OCI-LY3 (cell line): ENCODE measurements around the gene SPATS2L.

ENCODE experiments used
- CTCF ChIP-seq: fragments of 200-600, 300-600 bp; sonication (generic); IDR thresholded peaks from 2 replicates; pipeline ENCODE4 v1.5.1; 2014; ENCODE audit warnings: antibody characterized with exemption, low read length, low read depth
- EZH2phosphoT487 ChIP-seq: fragments of 200-600 bp; shearing (Covaris generic); IDR thresholded peaks from 2 replicates; pipeline ENCODE4 v1.6.1; 2018; ENCODE audit warnings: antibody characterized with exemption, mixed run types, low read depth

- no peak for TF ChIP-seq CTCF
- TF ChIP-seq EZH2phosphoT487: no peak
Measured at GRCh38 chr2:200378652-200379290, 72.3 kb downstream of the SPATS2L start.
